OCI-LY7 (cell line): ENCODE measurements around the gene IKZF3.

Source experiments
- CTCF ChIP-seq: fragments of 200-600 bp; sonication (generic); conservative IDR thresholded peaks from 2 replicates; pipeline ENCODE4 v1.5.1; 2014; ENCODE audit warnings: mild to moderate bottlenecking, antibody characterized with exemption, low read length, moderate library complexity, mixed read lengths
- EZH2phosphoT487 ChIP-seq: fragments of 200-600 bp; sonication (generic); IDR thresholded peaks from 2 replicates; pipeline ENCODE4 v1.6.1; 2018; ENCODE audit warnings: low read depth, borderline replicate concordance, mild to moderate bottlenecking, mixed run types, antibody characterized with exemption, low read length, moderate library complexity, mixed read lengths

DNA sequence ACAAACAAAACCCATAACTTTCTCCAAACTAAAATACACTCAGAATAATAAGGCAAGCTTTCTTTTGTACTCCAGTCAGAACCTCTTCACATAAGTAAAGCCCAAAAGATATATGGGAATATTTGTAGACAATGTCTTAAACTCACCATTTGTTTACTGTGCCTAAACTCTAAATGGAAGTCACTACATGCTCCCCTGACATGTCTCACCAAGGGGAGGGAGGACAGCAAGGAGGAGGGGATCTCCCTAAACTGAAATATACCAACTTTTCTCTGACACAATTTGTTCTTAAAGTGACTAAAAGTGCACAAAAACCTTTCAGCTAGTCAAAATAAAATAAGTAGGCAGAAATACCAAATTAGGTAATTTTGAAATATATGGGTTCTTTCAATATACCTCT, 87.9 kb downstream of the IKZF3 start:
- no peak for TF ChIP-seq CTCF
- no peak for TF ChIP-seq EZH2phosphoT487
